ENCODE results near the gene ZNF385B. TPM values are rescaled to one million over a fixed set of nuclear protein-coding genes. Genes with fewer than 3 reads are reported as not detected.
"Not testable (repeated sequence)": the region's sequence is repeated elsewhere in the genome, so short reads cannot be mapped to it uniquely, and the experiment has no call there.

The ZNF385B gene
- total RNA-seq, 1 experiment from 2014 or later = 0.57 TPM

DNA sequence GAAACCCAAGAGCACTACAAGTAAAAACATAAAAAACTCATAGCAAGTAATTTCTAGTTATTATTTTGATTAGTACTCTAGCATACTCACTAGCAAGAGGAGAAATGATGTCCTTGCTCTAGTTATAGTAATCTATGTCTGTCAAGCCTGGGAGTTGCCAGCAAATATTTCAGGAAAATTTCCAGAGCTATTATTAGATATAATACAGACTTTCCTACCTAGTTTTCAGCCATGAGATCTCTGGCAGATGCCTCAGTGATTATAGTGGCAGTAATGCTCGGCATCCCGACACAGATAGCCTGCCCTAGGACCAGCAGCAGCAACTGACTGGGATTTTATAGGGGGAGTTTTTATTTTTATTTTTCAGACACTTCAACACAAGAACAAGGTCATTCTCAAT lies 224.4 kb downstream of the ZNF385B start:
- no TSS peak for BruUV-seq (replicated peaks)
- intact Hi-C loops (cut with micrococcal nuclease; ENCODE audit: unreplicated experiment) = no loop called here
- DNase-seq = no peak
- TF ChIP-seq, protein P1, sequence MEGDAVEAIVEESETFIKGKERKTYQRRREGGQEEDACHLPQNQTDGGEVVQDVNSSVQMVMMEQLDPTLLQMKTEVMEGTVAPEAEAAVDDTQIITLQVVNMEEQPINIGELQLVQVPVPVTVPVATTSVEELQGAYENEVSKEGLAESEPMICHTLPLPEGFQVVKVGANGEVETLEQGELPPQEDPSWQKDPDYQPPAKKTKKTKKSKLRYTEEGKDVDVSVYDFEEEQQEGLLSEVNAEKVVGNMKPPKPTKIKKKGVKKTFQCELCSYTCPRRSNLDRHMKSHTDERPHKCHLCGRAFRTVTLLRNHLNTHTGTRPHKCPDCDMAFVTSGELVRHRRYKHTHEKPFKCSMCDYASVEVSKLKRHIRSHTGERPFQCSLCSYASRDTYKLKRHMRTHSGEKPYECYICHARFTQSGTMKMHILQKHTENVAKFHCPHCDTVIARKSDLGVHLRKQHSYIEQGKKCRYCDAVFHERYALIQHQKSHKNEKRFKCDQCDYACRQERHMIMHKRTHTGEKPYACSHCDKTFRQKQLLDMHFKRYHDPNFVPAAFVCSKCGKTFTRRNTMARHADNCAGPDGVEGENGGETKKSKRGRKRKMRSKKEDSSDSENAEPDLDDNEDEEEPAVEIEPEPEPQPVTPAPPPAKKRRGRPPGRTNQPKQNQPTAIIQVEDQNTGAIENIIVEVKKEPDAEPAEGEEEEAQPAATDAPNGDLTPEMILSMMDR (IDR thresholded peaks at IDR 0.05; ENCODE audit: unreplicated experiment) = no peak
- peaks cover 6% of the 10 kb centered on the region for H3K4me1 Mint-ChIP-seq (ENCODE audit: low read depth, unreplicated experiment)
- CTCF ChIA-PET = interaction anchor here (1.3 kb wide), 1 partner anchor 50 kb away, joined by 3 read pairs; no protein-coding TSS in a partner anchor
- H3K27ac Mint-ChIP-seq (ENCODE audit: unreplicated experiment) = no peak overlapping the region
- H3K27me3 Mint-ChIP-seq (ENCODE audit: unreplicated experiment) = no peaks in the 10 kb centered on the region
- no peaks in the 10 kb centered on the region for H3K9me3 Mint-ChIP-seq (ENCODE audit: low read depth, unreplicated experiment)
- no peak overlapping the region for H3K4me3 Mint-ChIP-seq (ENCODE audit: low read depth, unreplicated experiment)
- H3K36me3 Mint-ChIP-seq (ENCODE audit: insufficient read depth, unreplicated experiment) = no peaks in the 10 kb centered on the region

DNA sequence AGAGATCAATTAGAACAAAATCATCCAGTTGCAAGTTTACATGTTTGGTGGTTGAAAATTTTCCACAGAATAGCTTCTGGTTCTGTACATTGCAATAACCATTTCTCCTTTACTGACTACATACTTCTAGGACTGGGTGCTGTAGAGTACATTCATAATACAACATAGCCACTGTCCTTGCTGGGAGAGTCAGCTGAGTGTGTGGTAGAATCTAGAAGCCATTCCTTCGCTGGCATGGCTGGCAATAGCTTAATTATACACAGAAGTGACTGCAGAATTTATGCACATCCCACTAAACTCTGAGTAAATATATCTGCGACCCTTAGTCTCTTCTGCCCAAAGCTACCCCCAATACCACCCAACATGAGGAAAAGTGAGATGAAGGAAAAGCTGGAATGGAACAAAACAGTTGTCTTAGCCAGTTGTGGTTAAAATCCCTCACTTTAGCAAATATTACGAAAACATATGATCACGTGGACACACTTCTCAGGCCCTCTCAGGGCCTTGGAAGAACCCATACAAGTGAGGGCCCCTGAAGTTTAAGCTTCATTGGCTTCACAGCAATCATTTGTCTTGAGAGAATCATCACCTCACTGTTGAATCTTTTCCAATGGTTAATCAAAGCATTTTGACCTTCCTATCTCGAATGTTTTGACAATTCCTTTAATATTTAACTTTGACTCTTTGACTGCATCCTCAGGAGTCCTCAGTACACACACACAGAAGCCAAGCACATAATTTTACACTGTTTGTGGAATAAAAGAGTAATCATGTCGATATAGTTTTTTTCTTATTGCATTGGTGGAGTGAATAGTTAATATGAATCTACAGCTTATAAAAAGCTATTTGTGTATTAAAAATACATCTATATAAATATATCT lies 225.1 kb downstream of the ZNF385B start:
- Mint-ChIP-seq H3K4me1 (ENCODE audit: low read depth, unreplicated experiment) (peaks cover 7% of the 10 kb centered on the region), H3K36me3 (ENCODE audit: insufficient read depth, unreplicated experiment) (no peaks in the 10 kb centered on the region), H3K4me3 (ENCODE audit: low read depth, unreplicated experiment) (no peak overlapping the region), H3K27me3 (ENCODE audit: unreplicated experiment) (no peaks in the 10 kb centered on the region), H3K9me3 (ENCODE audit: low read depth, unreplicated experiment) (no peaks in the 10 kb centered on the region), H3K27ac (ENCODE audit: unreplicated experiment) (no peak overlapping the region)
- intact Hi-C loops (cut with micrococcal nuclease; ENCODE audit: unreplicated experiment) = no loop called here
- CTCF ChIA-PET = interaction anchor here (1.3 kb wide), 1 partner anchor 51 kb away, joined by 3 read pairs; no protein-coding TSS in a partner anchor
- no TSS peak for BruUV-seq (replicated peaks)
- no peak for DNase-seq
- TF ChIP-seq, protein P1 (IDR thresholded peaks at IDR 0.05; ENCODE audit: unreplicated experiment) = no peak

DNA sequence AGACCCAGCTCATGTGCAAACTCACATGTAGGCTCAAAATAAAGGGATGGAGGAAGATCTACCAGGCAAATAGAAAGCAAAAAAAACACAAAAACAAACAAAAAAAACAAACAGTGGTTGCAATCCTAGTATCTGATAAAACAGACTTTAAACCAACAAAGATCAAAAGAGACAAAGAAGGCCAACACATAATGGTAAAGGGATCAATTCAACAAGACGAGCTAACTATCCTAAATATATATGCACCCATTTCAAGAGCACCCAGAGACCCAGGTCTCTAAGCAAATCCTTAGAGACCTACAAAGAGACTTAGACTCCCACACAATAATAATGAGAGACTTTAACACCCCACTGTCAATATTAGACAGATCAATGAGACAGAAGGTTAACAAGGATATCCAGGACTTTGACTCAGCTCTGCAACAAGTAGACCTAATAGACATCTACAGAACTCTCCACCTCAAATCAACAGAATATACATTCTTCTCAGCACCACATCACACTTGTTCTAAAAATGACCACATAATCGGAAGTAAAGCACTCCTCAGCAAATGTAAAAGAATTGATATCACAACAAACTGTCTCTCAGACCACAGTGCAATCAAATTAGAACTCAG lies 229.5 kb downstream of the ZNF385B start:
- DNase-seq; H3K36me3 Mint-ChIP-seq (ENCODE audit: insufficient read depth, unreplicated experiment); intact Hi-C loops (cut with micrococcal nuclease; ENCODE audit: unreplicated experiment); H3K9me3 Mint-ChIP-seq (ENCODE audit: low read depth, unreplicated experiment); BruUV-seq (replicated peaks); CTCF ChIA-PET; H3K4me1 Mint-ChIP-seq (ENCODE audit: low read depth, unreplicated experiment); H3K4me3 Mint-ChIP-seq (ENCODE audit: low read depth, unreplicated experiment); H3K27me3 Mint-ChIP-seq (ENCODE audit: unreplicated experiment); H3K27ac Mint-ChIP-seq (ENCODE audit: unreplicated experiment): not testable (repeated sequence)

DNA sequence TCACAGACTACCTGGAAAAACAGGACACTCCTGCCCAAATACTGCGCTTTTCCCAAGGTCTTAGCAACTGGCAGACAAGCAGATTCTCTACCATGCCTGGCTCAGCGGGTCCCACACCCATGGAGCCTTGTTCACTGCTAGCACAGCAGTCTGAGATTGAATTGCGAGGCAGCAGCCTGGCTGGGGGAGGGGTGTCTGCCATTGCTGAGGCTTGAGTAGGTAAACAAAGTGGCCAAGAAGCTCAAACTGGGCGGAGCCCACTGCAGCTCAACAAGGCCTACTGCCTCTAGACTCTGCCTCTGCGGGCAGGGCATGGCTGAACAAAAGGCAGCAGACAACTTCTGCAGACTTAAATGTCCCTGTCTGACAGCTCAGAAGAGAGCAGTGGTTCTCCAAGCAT lies 231.6 kb downstream of the ZNF385B start:
- H3K27ac Mint-ChIP-seq (ENCODE audit: unreplicated experiment); H3K4me1 Mint-ChIP-seq (ENCODE audit: low read depth, unreplicated experiment); BruUV-seq (replicated peaks); DNase-seq; CTCF ChIA-PET; H3K4me3 Mint-ChIP-seq (ENCODE audit: low read depth, unreplicated experiment); intact Hi-C loops (cut with micrococcal nuclease; ENCODE audit: unreplicated experiment); H3K36me3 Mint-ChIP-seq (ENCODE audit: insufficient read depth, unreplicated experiment); H3K9me3 Mint-ChIP-seq (ENCODE audit: low read depth, unreplicated experiment); H3K27me3 Mint-ChIP-seq (ENCODE audit: unreplicated experiment): not testable (repeated sequence)

DNA sequence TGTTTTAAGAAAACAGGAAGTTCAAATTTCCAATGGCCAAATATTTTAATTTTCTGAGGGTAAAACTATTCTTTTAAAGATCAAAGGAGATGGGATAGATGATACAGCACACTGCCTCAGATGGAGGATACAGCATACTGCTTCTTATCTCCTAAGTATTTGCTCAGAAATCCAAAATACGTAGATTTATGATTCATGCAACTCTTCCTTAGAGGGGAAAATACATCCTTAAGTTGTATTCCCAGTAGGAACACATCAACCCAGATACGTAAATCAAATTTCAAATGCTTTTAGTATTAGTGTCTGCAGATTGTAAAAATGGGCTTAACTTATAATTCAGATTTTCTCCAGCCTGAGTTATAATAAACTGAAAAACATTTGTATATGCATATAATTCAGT lies 235.2 kb downstream of the ZNF385B start:
- BruUV-seq (replicated peaks) = no TSS peak
- H3K4me1 Mint-ChIP-seq (ENCODE audit: low read depth, unreplicated experiment) = no peaks in the 10 kb centered on the region
- no peaks in the 10 kb centered on the region for H3K36me3 Mint-ChIP-seq (ENCODE audit: insufficient read depth, unreplicated experiment)
- H3K27me3 Mint-ChIP-seq (ENCODE audit: unreplicated experiment) = no peaks in the 10 kb centered on the region
- CTCF ChIA-PET = no interaction called here
- H3K9me3 Mint-ChIP-seq (ENCODE audit: low read depth, unreplicated experiment) = peaks cover 2% of the 10 kb centered on the region
- no peak for DNase-seq
- no peak overlapping the region for H3K4me3 Mint-ChIP-seq (ENCODE audit: low read depth, unreplicated experiment)
- intact Hi-C loops (cut with micrococcal nuclease; ENCODE audit: unreplicated experiment) = no loop called here
- TF ChIP-seq, protein P1 (IDR thresholded peaks at IDR 0.05; ENCODE audit: unreplicated experiment) = no peak
- H3K27ac Mint-ChIP-seq (ENCODE audit: unreplicated experiment) = no peak overlapping the region

Data from Calu3 (cell line).